DND-41 (cell line): ENCODE data around the gene DLK2.

ENCODE experiments used
- EZH2 ChIP-seq: IDR thresholded peaks from 3 replicates; pipeline ENCODE4 v1.6.1; 2012; ENCODE audit warnings: borderline replicate concordance, low read depth, mild to moderate bottlenecking, moderate library complexity, low read length, inconsistent platforms; ENCODE audit not compliant: severe bottlenecking
- TF ChIP-seq, protein P1 (sequence below): IDR thresholded peaks from 2 replicates; pipeline ENCODE4 v1.5.1; 2012; ENCODE audit warnings: borderline replicate concordance, low read length, moderate library complexity, mild to moderate bottlenecking; ENCODE audit not compliant: poor library complexity, severe bottlenecking; ENCODE audit errors: extremely low read depth

GRCh38 chr6:43460032-43460431 is 4.7 kb upstream of the DLK2 start:
- TF ChIP-seq, protein P1, sequence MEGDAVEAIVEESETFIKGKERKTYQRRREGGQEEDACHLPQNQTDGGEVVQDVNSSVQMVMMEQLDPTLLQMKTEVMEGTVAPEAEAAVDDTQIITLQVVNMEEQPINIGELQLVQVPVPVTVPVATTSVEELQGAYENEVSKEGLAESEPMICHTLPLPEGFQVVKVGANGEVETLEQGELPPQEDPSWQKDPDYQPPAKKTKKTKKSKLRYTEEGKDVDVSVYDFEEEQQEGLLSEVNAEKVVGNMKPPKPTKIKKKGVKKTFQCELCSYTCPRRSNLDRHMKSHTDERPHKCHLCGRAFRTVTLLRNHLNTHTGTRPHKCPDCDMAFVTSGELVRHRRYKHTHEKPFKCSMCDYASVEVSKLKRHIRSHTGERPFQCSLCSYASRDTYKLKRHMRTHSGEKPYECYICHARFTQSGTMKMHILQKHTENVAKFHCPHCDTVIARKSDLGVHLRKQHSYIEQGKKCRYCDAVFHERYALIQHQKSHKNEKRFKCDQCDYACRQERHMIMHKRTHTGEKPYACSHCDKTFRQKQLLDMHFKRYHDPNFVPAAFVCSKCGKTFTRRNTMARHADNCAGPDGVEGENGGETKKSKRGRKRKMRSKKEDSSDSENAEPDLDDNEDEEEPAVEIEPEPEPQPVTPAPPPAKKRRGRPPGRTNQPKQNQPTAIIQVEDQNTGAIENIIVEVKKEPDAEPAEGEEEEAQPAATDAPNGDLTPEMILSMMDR = no peak
- no peak for TF ChIP-seq EZH2
